ENCODE measurements around the gene ZNF486.
A peak's percentile ranks its signal among the peaks of the same experiment; 100 is the strongest.
"Not testable (repeated sequence)": the region's sequence is repeated elsewhere in the genome, so short reads cannot be mapped to it uniquely, and the experiment has no call there.

Gene ZNF486

DNA sequence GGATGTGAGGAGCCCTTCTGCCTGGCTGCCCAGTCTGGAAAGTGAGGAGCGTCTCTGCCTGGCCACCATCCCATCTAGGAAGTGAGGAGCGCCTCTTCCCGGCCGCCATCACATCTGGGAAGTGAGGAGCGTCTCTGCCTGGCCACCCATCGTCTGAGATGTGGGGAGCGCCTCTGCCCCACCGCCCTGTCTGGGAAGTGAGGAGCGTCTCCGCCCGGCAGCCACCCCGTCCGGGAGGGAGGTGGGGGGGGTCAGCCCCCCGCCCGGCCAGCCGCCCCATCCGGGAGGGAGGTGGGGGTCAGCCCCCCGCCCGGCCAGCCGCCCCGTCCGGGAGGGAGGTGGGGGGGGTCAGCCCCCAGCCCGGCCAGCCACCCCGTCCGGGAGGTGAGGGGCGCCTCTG is 47.4 kb downstream of the ZNF486 start:
- not testable (repeated sequence) for H3K27ac ChIP-seq

DNA sequence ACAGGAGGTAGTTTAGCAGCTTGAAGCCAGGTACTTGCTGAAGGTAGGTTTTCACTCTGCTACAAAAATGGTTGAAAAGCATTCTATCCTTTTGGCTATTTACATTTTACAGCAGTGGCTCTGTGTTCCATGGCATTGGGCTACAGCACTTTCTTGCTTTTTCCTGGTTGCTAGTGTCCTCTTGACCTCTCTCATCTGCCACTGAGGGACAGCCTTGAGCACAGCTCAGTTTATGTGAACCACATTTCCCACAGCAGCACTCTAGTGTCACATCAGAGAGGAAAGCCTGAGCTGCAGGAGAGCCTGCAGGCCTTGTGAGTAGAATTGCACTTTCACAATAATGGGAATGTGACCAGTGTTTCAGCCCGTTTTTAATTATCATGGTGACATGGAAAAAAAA is 54.6 kb downstream of the ZNF486 start:
- DNase-seq (ENCODE audit: low read depth, low spot score); H3K27ac ChIP-seq: not testable (repeated sequence)

More for the DNA sequence above, 47.4 kb downstream of the ZNF486 start:
- DNase-seq (ENCODE audit: low read depth, low spot score) = not testable (repeated sequence)

DNA sequence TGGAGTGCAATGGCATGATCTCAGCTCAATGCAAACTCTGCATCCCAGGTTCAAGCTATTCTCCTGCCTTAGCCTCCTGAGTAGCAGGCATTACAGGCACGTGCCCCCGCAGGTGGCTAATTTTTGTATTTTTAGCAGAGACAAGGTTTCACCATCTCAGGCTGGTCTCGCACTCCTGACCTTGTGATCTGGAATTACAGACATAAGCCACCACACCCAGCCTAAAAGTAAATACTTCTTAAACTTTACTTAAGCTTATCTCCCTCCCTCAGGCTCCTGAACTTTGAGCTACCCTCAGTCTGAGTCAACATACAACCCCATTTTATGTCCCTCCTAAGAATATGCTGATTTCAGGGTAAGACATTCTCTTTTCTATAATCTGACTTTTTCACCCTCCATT is 66.1 kb downstream of the ZNF486 start:
- no peak overlapping the region for H3K27ac ChIP-seq
- no peak for DNase-seq (ENCODE audit: low read depth, low spot score)

DNA sequence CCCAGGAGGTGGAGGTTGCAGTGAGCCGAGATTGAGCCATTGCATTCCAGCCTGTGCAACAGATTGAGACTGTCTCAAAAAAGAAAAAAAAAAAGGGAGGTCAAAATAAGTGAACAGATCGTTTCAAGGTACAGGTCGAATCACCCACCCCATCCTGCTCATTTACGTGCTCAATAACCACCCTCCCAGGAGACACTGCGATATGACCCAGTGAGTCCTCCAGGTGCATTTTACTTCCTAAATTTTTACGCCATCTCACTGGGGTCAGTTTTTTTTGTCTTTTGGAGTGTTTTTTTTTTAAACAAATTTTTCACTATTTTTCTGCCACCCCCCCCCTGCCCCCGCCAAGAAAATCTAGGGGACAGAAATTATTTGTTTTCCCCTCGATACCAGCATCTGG is 68.1 kb downstream of the ZNF486 start:
- no peak for DNase-seq (ENCODE audit: low read depth, low spot score)
- H3K27ac ChIP-seq = no peak overlapping the region

DNA sequence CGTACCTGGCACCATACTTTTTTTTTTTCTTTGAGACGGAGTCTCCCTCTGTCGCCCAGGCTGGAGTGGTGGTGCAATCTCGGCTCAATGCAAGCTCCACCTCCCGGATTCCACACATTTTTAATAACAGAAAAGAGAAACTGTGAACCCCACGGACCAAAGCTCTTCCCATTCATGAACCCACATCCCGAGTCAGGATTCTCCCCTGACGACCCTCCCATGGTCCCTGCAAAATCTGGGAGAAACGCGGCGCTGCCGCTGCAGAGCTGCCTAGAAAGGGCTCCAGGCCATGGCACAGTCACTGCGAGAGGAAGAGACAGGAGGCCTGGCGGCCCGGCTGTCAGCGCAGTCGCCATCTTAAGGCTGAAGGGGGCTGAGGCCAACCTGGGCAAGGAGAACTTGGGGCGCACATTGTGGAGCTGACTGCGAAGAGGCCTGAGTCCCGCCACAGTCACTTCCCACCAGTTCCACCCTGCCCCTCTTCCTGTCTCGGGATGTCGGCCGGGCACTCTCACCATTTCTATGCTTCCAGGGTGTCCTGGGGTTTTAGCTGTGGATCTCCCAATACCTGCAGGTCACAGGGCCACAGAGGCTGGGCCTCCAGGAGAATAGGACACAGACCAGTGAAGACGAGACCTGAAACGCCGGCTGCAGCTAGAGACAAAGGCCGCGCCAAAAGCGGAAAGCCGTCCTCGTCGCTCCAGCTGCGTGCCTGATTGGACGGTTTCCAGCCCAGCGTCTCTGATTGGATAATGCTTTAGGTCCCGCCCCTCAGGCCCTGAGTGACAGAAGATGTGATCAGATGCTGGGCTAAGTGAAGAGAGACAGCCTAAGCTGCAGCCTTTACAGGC is 71.0 kb downstream of the ZNF486 start:
- peak overlapping the region; percentile 31 for H3K27ac ChIP-seq
- peak; percentile 27 for DNase-seq (ENCODE audit: low read depth, low spot score)

DNA sequence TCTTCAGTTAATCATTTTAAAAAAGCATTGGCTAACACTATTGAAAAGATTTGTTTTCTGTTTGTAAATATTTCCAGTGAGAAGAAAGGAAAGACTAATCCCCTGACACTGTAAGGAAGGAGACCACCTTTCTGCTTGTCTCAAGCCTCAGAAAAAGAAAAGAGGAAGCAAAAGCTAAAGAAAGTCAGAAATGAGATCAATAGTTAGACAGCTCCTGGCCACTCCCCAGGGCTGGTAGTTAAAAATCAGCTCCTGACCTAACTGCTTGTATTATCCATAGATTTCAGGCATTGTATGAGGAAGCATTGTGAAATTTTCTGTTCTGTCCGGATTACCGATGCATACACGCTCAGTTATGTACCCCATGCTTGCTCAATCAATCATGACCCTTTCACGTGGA is 76.6 kb downstream of the ZNF486 start:
- DNase-seq (ENCODE audit: low read depth, low spot score) = no peak
- H3K27ac ChIP-seq = no peak overlapping the region

DNA sequence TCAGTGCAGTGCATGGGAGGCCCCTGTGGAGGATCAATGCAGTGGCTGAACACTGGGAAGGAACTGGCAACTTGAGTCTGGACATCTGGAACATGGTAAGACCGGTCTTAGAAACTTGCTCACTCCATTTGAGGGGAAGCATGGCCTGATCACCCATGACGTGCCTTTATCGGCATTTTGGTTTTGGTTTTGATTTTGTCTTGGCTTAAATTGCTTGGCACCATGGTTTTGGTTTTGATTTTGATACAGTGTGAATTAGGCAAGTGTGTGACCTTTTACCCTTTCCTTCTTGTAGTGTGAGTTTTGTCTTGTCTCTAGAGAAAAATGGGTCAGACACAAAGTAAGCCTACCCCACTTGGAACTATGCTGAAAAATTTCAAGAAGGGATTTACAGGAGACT is 77.3 kb downstream of the ZNF486 start:
- DNase-seq (ENCODE audit: low read depth, low spot score) = no peak
- no peak overlapping the region for H3K27ac ChIP-seq

DNA sequence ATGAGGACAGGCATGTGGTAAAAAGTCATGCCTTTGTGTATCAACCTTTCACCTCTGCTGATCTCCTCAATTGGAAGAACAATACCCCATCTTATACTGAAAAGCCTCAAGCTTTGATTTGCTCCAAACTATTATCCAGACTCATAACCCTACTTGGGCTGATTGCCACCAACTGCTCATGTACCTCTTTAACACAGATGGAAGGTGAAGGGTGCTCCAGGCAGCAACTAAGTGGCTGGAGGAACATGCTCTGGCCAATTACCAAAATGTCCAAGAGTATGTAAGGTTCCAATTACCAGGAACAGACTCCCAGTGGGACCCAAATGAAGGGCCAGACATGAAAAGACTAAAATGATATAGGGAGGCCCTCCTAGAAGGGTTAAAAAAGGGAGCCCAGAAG is 78.3 kb downstream of the ZNF486 start:
- H3K27ac ChIP-seq = no peak overlapping the region

DNA sequence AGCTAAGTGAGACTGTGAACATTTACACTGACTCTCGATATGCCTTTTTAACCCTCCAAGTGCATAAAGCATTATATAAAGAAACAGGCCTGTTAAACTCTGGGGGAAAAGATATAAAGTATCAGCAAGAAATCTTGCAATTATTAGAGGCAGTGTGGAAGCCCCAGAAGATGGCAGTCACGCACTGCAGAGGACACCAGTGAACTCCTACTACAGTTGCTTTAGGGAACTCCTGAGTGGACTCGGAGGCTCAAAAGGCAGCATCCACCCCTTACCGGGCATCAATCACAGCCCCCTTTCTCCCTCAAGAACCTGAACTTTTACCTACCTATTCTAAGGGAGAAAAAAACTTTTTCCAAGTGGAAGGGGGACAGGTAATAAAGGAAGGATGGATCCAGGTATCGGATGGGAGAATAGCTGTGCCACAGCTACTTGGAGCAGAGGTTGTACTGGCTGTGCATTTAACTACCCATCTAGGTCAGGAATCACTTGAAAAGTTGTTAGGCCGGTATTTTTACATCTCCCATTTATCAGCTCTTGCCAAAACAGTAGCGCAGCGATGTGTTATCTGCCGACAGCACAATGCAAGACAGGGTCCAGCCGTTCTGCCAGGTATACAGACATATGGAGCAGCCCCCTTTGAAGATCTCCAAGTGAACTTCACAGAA is 80.1 kb downstream of the ZNF486 start:
- H3K27ac ChIP-seq = no peak overlapping the region
- DNase-seq (ENCODE audit: low read depth, low spot score) = no peak

More for the DNA sequence above, 78.3 kb downstream of the ZNF486 start:
- DNase-seq (ENCODE audit: low read depth, low spot score) = no peak

DNA sequence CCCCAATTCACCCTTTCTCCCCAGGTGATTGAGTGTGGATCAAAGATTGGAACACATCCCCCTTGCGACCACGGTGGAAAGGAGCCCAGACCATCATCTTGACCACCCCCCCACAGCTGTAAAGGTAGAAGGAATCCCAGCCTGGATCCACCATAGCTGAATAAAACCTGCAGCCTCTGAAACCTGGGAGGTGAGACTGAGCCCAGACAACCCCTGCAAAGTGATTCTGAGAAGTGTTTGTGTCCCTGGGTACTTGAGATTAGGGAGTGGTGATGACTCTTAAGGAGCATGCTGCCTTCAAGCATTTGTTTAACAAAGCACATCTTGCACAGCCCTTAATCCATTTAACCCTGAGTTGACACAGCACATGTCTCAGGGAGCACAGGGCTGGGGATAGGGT is 81.2 kb downstream of the ZNF486 start:
- H3K27ac ChIP-seq; DNase-seq (ENCODE audit: low read depth, low spot score): not testable (repeated sequence)
